Gastroesophageal sphincter (tissue), 4 donors: ENCODE data around the gene OCA2. TPM values are rescaled to one million over a fixed set of nuclear protein-coding genes. Genes with fewer than 3 reads are reported as not detected.

ENCODE experiments used
- ATAC-seq: fragments of 150-250 bp; one replicate; pipeline ENCODE4 v1.9.1; 2016; ENCODE audit warnings: mild to moderate bottlenecking, moderate library complexity
- H3K27ac ChIP-seq, 4 donors: fragments of 200-600 bp; sonication (generic) in 3 of 4; 1 replicate in 3 of 4; 2 replicates in 1 of 4; pipeline ENCODE4 v1.5.1; 2016 to 2019
- H3K27me3 ChIP-seq: fragments of 200-600 bp; sonication (generic); one replicate; pipeline ENCODE4 v1.5.1; 2019
- H3K36me3 ChIP-seq, 2 donors: fragments of 200-600 bp; sonication (generic); one replicate each; pipeline ENCODE4 v1.5.1; 2019; ENCODE audit warnings: control low read depth in 1 of 2
- H3K4me1 ChIP-seq, 3 donors: fragments of 200-600 bp; sonication (generic); 1 replicate in 2 of 3; 2 replicates in 1 of 3; pipeline ENCODE4 v1.5.1; 2016 to 2019; ENCODE audit warnings: control low read depth in 2 of 3
- H3K4me3 ChIP-seq, 2 donors: fragments of 200-600 bp; sonication (generic); one replicate each; pipeline ENCODE4 v1.5.1; 2019; ENCODE audit warnings: mild to moderate bottlenecking in 1 of 2, moderate library complexity in 1 of 2
- H3K9me3 ChIP-seq, 3 donors: fragments of 200-600 bp; sonication (generic); one replicate each; pipeline ENCODE4 v1.5.1; 2017 to 2019; ENCODE audit warnings: control low read depth in 2 of 3
- CTCF ChIP-seq, 4 experiments: fragments of 200-600 bp in 2 of 4; fragments of 450-650 bp in 2 of 4; sonication (generic) in 1 of 4; IDR thresholded peaks; one replicate each; pipeline ENCODE4 v1.5.1; 2017 to 2019; ENCODE audit warnings: antibody characterized with exemption in 4 of 4, mild to moderate bottlenecking in 2 of 4, moderate library complexity in 2 of 4
- EP300 ChIP-seq: sonication (generic); formaldehyde crosslinking; IDR thresholded peaks from one replicate; pipeline ENCODE4 v1.6.1; 2017; ENCODE audit warnings: antibody characterized with exemption, mild to moderate bottlenecking
- POLR2A ChIP-seq, 2 donors: fragments of 450-650 bp; IDR thresholded peaks; one replicate each; pipeline ENCODE4 v1.6.1; 2017; ENCODE audit warnings: antibody characterized with exemption in 2 of 2, mild to moderate bottlenecking in 2 of 2, moderate library complexity in 1 of 2
- POLR2AphosphoS5 ChIP-seq: sonication (generic); formaldehyde crosslinking; IDR thresholded peaks from one replicate; pipeline ENCODE4 v1.6.1; 2017; ENCODE audit warnings: antibody characterized with exemption
- WGBS, 2 donors: methylation state at CpG; one replicate each; pipeline ENCODE4 v1.1.5; 2018; ENCODE audit warnings: low coverage in 1 of 2; 5-methylcytosine and 5-hydroxymethylcytosine counted together
- total RNA-seq, 4 donors: library from RNA; depleted of rRNA; stranded (reverse); fragments of >200 nt; gene quantifications; one replicate each; pipeline ENCODE4 v1.1.0, GENCODE V29; 2016

OCA2 gene
- total RNA-seq, 4 donors from 2014 or later: 0.40 to 2.0 (median 1.1) TPM; not detected in 1

GRCh38 chr15:27787931-27788330 is 311.2 kb downstream of the OCA2 start:
- Histone ChIP-seq H3K27ac (no peak overlapping the region), H3K27me3 (no peaks in the 10 kb centered on the region), H3K9me3 (no peaks in the 10 kb centered on the region), H3K4me1 (no peaks in the 10 kb centered on the region), H3K36me3 (no peaks in the 10 kb centered on the region), H3K4me3 (no peak overlapping the region)
- ATAC-seq: no peak
- 76 to 89% methylated on average over 1 of the region's 1 CpG for WGBS, 2 donors
- no peak for TF ChIP-seq CTCF (IDR thresholded peaks at IDR 0.05)
- no peak for TF ChIP-seq POLR2A (IDR thresholded peaks at IDR 0.05)
- TF ChIP-seq POLR2AphosphoS5: no peak
- TF ChIP-seq EP300: no peak

- no peak overlapping the region for H3K27ac ChIP-seq
- WGBS, 2 donors: 79 to 88% methylated on average over 5 of the region's 6 CpGs
Measured at GRCh38 chr15:27784107-27784506, 315.0 kb downstream of the OCA2 start.

GRCh38 chr15:27783678-27784077 is 315.4 kb downstream of the OCA2 start:
- 64 to 86% methylated on average over 1 to 3 of the region's 3 CpGs for WGBS, 2 donors
- H3K27ac ChIP-seq: no peak overlapping the region
- H3K4me3 ChIP-seq: no peak overlapping the region
- H3K36me3 ChIP-seq: no peaks in the 10 kb centered on the region
- no peaks in the 10 kb centered on the region for H3K9me3 ChIP-seq
- no peak for ATAC-seq
- TF ChIP-seq POLR2A (IDR thresholded peaks at IDR 0.05) (no peak), CTCF (IDR thresholded peaks at IDR 0.05) (no peak), EP300 (no peak), POLR2AphosphoS5 (no peak)
- no peaks in the 10 kb centered on the region for H3K4me1 ChIP-seq
- H3K27me3 ChIP-seq: no peaks in the 10 kb centered on the region

More at GRCh38 chr15:27784107-27784506, 315.0 kb downstream of the OCA2 start:
- TF ChIP-seq CTCF (IDR thresholded peaks at IDR 0.05) (no peak), POLR2AphosphoS5 (no peak), POLR2A (IDR thresholded peaks at IDR 0.05) (no peak), EP300 (no peak)
- no peak for ATAC-seq
- Histone ChIP-seq H3K4me3 (no peak overlapping the region), H3K4me1 (no peaks in the 10 kb centered on the region), H3K27me3 (no peaks in the 10 kb centered on the region), H3K9me3 (no peaks in the 10 kb centered on the region), H3K36me3 (no peaks in the 10 kb centered on the region)

- no peaks in the 10 kb centered on the region for H3K36me3 ChIP-seq
- H3K27ac ChIP-seq: no peak overlapping the region
- no peaks in the 10 kb centered on the region for H3K4me1 ChIP-seq
- WGBS, 2 donors: 11 to 23% methylated on average over 2 of the region's 2 CpGs
- ATAC-seq: no peak
- no peaks in the 10 kb centered on the region for H3K27me3 ChIP-seq
- no peak overlapping the region for H3K4me3 ChIP-seq
- TF ChIP-seq POLR2AphosphoS5: no peak
- TF ChIP-seq CTCF (IDR thresholded peaks at IDR 0.05): no peak
- no peak for TF ChIP-seq EP300
- TF ChIP-seq POLR2A (IDR thresholded peaks at IDR 0.05): no peak
- no peaks in the 10 kb centered on the region for H3K9me3 ChIP-seq
Measured at GRCh38 chr15:27782125-27782524, 317.0 kb downstream of the OCA2 start.

GRCh38 chr15:27776501-27776900 is 322.6 kb downstream of the OCA2 start:
- H3K36me3 ChIP-seq: no peaks in the 10 kb centered on the region
- H3K27ac ChIP-seq: no peak overlapping the region
- 84 to 89% methylated on average over 3 to 5 of the region's 15 CpGs for WGBS, 2 donors
- no peak for ATAC-seq
- no peaks in the 10 kb centered on the region for H3K27me3 ChIP-seq
- no peaks in the 10 kb centered on the region for H3K4me1 ChIP-seq
- no peak for TF ChIP-seq POLR2A (IDR thresholded peaks at IDR 0.05)
- no peak for TF ChIP-seq POLR2AphosphoS5
- no peak for TF ChIP-seq CTCF (IDR thresholded peaks at IDR 0.05)
- TF ChIP-seq EP300: no peak
- no peak overlapping the region for H3K4me3 ChIP-seq
- H3K9me3 ChIP-seq: no peaks in the 10 kb centered on the region
